HG02759 (cell line): ENCODE data around the gene MSRB1.

Experiments used
- ATAC-seq: cut with Tn5 transposase; IDR thresholded peaks from one replicate; pipeline ENCODE4 v1.9.1; 2021; ENCODE audit warnings: mild to moderate bottlenecking, moderate library complexity; ENCODE audit not compliant: unreplicated experiment

MSRB1 gene

DNA sequence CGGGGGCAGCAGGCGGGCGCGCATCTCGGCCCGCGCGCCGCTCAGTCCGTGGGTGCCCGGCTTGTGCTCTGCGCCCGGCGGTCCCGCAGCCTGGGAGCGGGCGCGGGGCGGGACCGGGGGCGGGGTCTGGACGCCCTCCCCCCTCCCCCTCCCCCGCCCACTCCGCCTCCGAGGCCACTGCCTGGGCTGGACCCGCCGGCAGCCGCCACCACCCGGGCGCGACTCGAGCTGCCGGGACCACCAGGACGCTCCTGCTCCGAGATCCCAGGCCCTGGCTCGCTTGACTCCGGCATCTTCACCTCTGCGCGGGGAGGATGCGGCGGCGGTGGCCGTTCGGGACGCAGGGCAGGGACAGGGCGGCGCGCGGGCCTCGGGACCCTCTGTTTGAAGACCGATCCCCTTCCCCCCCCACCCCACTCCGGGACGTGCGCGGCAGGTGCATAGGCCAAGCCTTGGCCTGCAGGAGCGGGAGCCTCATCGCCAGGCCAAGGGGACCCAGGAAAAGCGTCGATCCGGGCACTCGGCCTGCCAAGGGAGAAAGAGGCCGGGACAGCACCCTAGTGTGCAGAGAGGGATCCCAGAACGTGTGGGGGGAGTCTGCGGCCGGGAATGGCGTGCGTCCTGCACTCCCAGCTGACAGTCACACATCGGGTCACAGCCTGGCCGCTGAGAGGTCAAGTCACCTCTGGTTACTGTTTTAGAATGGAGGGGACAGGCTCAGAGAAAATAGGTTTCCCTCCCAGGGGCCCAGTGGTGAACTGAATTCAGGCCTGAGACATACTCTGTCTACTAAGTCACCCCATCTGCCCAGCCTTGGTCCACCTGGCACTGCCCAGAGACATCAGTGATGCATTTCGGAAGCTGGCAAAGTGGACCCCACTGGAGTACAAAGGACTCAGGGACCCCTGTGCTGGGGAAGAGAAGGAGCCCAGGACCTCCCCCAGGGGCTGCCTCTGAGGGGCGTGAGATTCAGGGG, 24.4 kb downstream of the MSRB1 start, which contains the start of gene HS3ST6:
HS3ST6 (minus strand) TSS at position 65 of the 976 bp plus-strand sequence. CDS start 92 bp downstream, outside the sequence.
- no peak for ATAC-seq

GRCh38 chr16:1917665-1918350, 25.2 kb downstream of the MSRB1 start:
- no peak for ATAC-seq

- no peak for ATAC-seq
Observed at GRCh38 chr16:1917056-1917664, 25.8 kb downstream of the MSRB1 start.

GRCh38 chr16:1916640-1916990, 26.4 kb downstream of the MSRB1 start:
- no peak for ATAC-seq

GRCh38 chr16:1915732-1916639, 27.0 kb downstream of the MSRB1 start:
- ATAC-seq = no peak

DNA sequence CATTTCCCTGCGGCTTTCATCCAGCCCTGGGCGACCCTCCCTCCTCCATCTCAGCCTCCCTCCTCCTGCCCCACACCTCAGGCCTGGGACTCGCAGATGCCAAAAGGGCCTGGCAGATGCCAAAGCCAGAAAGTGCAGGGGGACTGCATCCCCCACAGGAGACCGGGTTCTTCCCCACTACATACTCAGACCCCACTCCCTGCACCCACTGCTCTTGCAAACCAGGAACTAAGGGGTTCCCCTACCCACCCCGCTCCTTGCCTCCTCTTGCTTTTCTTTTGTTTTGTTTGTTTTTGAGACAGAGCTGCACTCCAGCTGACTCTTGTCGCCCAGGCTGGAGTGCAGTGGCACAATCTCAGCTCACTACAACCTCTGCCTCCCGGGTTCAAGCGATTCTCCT, 28.0 kb downstream of the MSRB1 start:
- no peak for ATAC-seq

DNA sequence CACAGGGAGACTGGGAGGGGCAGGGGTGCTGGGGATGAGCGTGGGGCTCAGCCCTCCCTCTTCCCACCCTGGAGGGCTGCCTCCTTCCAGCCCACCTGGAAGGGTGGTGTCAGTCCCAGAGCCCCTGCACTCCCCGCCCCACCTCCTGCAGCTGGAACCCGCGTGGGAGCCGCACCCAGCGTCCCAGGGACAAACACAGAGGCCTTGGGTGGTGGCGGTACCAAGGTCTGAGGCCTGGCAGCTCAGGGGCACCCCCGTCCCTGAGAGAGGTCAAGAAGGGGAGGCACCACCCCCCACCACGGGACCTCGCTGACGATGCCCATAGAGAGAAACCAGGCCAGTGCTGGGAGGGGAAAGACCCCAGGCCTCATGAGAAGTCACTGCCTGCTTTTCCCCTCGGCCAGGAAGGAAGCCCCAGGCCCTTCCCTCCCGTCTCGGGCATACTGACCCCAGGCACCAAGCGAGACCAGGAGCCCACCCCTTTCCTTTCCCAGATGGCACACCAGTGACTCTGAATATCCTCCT, 28.9 kb downstream of the MSRB1 start:
- no peak for ATAC-seq

DNA sequence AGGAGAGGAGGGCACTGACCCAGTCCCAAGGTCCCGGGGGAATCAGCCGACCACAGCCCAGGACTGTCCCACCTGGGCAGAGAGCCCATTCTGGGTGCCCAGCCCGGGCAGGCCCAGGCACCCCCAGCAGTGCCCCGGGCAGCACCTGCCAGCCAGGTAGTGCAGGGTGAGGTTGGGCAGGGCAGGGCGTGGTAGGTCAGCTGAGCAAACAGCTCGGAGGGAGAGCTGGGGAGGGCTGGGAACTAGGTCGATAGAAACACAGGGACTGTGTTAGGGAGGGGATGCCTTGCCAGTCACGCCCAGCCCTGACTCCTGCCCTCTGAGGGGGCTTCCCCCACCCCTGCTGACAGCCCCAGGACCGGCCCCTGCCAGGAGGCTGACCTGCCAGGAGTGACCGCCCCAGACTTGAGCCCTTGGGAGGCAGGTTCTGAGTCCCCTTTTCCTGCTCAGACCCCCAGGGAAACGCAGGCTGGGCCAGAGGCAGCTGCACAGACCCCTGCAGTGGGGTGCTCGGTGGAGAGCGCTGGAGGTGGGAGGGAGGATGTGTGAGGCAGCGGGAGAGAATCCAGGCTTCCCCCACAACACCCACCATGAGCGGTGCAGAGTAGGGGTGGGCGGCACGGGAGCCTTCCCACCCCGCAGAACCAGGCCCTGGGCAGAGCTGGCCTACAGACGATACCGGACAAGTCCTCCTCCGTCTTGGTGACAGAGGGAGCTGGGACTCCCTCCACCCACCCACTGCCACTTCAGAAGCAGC, 29.5 kb downstream of the MSRB1 start:
- no peak for ATAC-seq

GRCh38 chr16:1912215-1912543, 30.8 kb downstream of the MSRB1 start:
- no peak for ATAC-seq

DNA sequence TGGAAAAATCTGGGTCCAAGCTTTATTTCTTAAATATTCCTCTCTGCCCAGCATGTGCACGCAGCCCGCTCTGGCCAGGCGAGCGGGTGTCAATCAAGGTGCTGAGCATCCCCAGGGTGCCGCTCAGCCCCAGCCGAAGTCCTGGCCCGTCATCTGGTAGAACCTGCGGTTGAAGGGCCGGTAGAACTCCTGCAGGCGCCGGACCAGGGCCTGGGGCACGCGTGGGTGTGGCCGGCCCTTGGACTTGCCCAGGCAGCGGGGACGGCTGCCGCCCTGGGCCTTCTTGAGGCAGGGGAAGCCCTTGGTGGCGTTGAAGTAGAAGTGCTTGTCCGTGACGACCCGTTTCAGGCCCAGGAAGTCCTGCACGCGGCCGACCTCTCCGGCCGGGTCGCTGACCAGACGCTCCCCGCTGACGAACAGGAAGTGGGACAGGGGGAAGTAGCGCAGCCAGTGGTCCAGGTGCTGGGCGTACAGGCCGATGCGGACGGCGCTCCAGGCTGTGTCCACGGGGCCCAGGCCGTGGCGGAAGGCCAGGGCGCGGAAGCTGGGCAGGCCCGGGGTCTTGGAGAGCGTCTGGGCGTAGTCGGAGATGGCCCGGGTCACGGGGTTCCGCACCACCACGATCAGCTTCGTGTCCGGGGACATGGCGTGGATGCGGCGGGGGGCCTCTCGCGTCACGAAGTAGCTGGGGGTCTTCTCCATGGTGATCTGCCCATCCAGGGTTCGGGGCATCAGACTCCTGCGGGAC, 31.4 kb downstream of the MSRB1 start:
- ATAC-seq = no peak

- ATAC-seq = no peak
Observed at GRCh38 chr16:1909561-1910231, 33.3 kb downstream of the MSRB1 start.

DNA sequence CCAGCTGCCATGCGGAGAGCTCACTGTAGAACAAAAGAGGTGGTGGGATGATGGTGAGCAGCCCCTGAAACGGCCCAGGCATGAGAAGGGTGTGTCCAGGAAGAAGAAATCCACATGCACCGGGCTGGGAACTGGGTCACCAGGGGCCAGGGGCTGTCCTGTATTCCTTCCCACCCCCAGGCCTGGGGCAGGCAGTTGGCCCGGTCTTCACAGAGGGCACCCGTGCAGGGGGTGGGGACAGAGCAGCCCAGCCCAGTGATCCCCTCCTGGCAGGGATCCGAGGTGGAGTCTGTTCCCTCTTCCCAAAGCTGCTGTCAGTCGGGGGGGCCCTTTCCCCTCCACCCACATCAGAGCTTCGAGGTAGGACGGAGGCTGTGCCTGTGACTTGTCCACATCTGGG, 34.0 kb downstream of the MSRB1 start:
- no peak for ATAC-seq

DNA sequence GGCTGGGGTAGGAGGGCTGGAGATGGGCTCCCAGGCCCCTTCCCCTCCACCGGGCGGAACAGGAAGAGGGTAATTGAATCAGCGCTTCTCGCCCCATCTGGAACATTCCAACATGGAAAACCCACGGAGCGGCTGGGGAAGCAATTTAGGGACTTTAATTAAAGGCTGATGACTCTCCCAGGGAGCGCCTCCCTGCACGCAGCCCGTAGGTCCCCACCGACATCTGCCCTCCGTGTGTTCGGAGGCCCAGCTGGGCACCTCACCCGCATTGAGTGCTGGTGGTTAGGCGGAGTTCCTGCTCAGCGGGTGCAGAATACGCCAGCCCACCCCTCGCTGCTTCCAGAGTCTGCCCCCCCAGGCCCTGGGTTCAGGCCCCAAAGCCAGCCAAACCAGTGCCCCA, 34.8 kb downstream of the MSRB1 start:
- ATAC-seq = no peak

- no peak for ATAC-seq
Observed at GRCh38 chr16:1907226-1907860, 35.7 kb downstream of the MSRB1 start.

- no peak for ATAC-seq
Observed at GRCh38 chr16:1906846-1907165, 36.2 kb downstream of the MSRB1 start.

DNA sequence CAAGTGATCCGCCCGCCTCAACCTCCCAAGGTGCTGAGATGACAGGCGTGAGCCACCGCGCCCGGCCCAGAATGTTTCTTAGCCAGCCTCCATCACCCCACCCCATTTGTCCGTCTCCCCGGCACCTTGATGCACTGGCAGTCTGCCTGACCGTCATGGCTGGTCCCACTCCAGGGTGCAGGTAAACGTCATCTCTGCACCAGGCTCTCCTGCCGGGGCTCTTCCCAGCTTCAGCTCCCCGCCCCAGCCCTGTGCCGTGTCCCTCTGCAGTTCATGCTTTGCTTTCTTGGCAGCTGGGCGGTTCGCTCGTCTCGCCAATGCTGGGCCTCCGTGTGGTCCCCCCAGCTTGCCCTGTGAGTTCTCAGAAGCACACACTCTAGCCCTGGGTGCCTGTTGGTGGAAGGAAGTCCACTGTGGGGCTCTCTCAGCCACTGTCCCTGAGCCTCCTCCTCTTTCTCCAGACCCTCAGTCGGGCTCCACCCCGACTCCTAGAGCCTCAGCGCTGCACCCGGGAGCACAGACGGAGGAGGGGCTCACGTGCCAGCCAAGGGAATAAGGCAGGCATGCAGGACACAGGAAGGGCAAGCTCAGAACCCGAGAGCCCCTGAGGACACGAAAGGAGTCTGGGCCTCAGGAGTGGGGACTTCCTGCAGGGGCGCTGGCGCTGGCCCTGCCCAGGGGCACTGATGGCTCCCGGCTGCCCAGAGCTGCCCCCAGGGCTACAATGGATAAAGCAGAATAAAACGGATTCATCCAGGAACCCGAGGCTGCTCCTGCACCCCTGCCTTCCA, 36.7 kb downstream of the MSRB1 start:
- no peak for ATAC-seq
